ENCODE results near the gene OXGR1.
"Not testable (repeated sequence)": the region's sequence is repeated elsewhere in the genome, so short reads cannot be mapped to it uniquely, and the experiment has no call there.

Gene OXGR1

GRCh38 chr13:96994017-96994857 is at the start of gene OXGR1:
Gene OXGR1, minus strand, starts transcription at chr13:96994476. Its CDS starts 6,717 bp downstream, at chr13:96987759.
- DNase-seq = no peak

DNA sequence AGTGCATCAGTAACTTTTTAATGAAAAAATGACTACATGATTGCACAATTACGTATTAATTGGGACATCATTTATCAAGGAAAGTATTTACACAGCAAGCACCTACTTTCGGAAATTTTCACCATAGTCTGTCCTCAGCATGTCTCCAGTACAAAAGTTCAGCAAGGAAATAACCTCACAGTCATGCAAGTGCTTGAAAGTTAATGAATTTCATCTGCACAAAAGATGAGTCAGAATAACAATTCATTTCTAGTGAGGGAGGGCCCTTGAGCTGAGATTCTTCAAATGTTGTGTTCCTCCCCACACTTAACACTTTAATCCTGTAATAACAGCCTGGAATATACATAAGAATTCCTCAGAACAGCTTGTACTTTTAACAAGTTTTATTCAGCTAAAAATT is 49.0 kb upstream of the OXGR1 start:
- DNase-seq = no peak

- peak; percentile 4 for DNase-seq
Measured at GRCh38 chr13:97030705-97031452, 36.6 kb upstream of the OXGR1 start.

DNA sequence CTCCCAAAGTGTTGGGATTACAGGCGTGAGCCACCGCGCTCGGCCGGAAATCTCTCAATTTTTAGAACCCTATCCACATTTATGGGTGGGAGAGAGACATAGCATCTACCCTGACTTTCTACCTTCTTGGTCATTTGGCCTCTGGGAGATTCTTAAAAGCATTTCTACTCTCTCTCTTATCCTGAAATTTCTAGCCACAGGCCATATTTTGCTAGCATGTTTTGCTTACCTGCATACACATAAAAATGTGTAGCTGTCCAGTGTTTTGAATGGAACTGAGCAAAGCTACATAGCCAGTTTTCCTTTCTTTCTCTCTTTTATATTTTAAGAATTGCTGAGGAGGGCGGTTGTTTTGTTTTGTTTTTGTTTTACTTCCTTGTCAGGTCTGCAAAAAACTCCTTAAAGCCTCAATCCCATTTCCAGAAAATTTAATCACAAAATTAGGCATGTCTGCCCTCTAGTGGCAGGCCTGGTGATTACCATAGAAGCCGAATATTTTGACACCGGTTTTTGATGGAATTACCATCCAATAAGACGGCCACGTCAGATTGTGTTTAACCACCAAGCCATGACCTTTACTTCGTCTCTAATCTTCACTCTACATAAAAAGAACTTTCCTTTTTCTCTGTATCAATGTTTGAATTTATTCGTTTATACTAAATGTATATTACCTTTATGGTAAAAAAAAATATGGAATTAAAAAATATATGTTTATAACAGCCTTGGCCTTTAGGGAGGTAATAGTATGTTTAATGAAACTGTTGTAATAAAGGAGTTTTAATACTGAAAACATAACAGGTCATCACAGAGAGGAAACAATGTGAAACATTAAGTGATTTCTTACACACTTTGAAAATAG is 34.4 kb upstream of the OXGR1 start:
- DNase-seq = peak; percentile 52

GRCh38 chr13:97027162-97027554 is 32.9 kb upstream of the OXGR1 start:
- DNase-seq = no peak

DNA sequence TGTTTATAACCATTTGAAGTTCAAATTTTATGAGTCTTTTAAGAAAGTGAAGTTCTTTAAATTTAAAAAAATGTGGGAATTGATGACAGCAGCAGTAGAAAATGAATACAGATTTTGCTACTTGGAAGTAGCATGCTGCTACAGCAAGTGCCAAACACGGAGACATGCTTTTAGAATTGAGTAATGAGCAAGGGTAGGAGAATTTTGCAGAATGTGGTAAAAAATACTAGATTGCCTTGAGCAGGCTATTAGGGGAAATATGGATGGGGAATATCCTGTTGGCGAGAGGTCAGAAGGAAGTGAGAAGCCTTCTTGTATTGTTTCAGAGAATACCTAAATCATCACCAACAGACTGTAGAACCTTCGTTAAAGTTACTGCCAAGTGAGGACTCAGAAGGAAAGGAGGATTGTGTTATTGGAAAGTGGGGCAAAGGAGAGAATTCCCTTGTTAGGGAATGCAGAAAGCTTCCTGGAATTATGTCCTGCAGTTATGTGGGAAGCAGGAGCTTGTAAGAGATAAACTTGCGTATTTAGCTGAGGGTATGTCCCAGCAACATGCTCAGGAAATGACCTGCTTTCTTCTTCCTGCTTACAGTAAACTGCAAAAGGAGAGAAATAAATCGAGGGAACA is 32.4 kb upstream of the OXGR1 start:
- no peak for DNase-seq

DNA sequence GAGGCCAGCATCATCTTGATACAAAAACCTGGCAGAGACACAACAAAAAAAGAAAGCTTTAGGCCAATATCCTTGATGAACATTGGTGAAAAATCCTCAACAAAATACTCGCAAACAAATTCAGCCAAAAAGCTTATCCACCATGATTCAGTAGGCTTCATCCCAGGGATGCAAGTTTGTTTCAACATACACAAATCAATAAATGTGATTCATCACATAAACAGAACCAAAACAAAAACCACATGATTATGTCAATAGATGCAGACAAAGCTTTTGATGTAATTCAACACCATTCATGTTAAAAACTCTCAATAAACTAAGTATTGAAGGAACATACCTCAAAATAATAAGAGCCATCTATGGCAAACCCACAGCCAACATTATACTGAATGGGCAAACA is 29.5 kb upstream of the OXGR1 start:
- not testable (repeated sequence) for DNase-seq

DNA sequence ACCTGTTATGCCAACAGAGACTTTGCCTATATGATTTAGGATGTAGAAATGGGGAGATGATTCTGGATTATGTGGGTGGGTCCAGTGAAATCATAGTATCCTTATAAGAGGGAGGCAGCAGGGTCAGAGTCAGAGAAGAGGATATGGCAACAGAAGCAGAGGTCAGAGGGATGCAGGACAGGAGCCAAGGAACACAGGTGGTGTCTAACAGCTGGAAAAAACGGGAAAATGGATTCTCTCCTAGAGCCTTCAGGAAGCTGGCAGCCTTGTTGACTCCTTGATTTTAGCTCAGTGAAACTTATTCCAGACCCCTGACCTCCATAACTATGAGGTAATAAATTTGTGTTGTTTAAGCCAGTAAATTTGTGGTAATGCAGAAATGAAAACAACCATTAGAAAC is 28.8 kb upstream of the OXGR1 start:
- no peak for DNase-seq

- DNase-seq = no peak
Measured at GRCh38 chr13:97021241-97021640, 27.0 kb upstream of the OXGR1 start.

GRCh38 chr13:97020689-97021240 is 26.5 kb upstream of the OXGR1 start:
- no peak for DNase-seq

DNA sequence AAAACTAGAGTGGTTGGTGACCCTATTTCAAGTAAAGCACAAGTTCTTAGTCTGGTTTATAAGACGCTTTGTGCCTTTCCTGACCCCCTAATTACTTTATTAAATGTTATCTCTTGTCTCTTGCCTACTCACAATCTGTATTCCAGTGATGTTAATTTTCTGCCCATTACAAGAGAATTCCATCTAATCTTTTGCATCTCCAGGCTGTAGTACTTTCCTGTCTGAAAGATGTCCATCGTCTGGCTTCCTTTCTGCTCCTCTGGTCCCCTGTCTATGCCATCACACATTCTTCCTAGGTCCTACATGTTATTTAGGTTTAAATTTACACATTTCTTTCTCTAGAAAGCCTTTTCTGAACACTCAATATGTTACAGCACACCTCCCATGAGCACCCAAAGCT is 25.9 kb upstream of the OXGR1 start:
- no peak for DNase-seq

- no peak for DNase-seq
Measured at GRCh38 chr13:97019236-97019635, 25.0 kb upstream of the OXGR1 start.

GRCh38 chr13:97018029-97018819 is 23.9 kb upstream of the OXGR1 start:
- DNase-seq = peak; percentile 57

- no peak for DNase-seq
Measured at GRCh38 chr13:97017322-97017721, 23.0 kb upstream of the OXGR1 start.

- DNase-seq = no peak
Measured at GRCh38 chr13:97015661-97016350, 21.5 kb upstream of the OXGR1 start.

- DNase-seq = no peak
Measured at GRCh38 chr13:97012251-97013048, 18.2 kb upstream of the OXGR1 start.

DNA sequence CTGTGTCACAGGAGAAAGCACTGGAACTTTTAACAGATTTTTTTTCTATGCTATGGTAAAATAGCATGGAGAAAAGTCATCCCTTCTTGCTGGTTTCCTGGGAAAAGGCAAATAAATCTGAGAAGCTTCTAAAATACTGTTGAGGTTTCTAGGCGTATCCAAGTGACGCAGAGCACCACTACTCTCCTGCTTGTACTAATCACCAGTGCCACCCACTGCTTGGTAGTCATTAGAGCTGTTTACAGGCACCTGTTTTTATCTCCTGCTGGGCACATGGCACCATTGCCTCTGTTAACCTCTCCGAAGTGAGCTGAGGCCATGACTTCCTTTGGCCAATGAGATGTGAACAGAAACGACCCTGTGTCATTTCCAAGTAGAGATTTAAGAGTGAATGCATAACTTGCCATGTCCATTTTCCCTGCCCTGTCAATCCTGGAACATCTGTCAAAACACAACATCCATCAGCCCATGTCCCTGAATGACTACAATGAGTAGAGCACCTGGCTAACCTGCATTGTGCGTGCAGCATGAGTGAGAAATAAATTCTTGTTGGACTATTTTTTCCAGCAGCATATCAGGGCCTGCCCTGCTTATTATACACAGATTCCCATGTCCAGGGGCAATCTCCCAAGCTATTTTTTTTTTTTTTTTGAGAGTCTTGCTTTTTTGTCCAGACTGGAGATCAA is 17.3 kb upstream of the OXGR1 start:
- DNase-seq = no peak

DNA sequence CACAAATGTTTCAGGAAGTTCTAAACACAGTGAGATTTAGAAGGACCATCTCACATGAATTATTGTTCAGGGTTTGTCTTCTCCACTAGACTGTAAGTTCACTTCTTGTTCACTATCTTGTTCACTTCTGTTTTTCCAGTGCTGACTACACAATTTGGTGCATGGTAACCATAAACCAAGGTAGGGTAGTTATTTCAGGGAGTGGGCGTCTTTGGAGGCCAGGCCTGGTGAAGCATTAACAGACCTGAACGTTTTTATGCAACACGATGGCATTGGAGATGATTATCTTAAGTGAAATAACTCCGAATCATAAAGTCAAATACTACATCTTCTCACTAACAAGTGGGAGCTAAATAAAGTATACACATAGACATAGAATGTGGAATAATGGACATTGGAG is 14.4 kb upstream of the OXGR1 start:
- DNase-seq = no peak

DNA sequence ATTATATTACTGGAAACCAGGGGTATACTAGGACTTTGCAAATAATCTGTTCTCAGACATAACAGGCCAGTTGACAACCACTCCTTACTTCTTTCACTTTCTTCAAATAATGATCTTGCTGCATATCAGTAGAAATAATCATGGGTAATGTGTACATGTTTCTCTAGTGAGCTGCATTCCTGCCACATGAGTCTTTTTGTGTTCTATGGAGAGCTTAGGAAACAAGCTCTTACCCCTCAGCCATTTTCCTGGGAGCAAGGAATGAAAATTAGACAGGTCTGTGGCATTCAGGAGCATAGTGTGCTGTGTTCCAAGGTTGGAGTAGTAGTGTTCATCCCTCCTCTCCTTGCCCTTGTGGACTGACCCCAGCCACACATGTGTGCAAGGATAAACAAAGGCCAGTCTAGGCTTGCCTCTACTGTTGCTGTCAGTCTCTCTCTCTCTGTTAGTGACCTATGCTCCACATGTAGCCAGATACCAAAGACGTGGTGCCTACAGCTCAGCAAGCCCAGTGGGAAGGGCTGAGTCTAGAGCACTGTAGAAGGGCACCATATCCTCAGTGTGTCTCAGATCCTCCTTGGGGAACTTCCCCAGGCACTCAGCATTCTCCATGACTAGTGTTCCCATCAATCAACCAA is 11.5 kb upstream of the OXGR1 start:
- DNase-seq = no peak

All from activated CD4-positive, alpha-beta T cell treated with anti-CD3 and anti-CD28 coated beads, Interleukin-10, Interleukin-2, amounts not matched to agents 100 ng/mL and 50 ng/mL, durations not matched to agents 16 hours and 8 hours (primary cell).